HEK293T (cell line): ENCODE data around the gene USP3.

Experiments used
- CTBP1 ChIP-seq: fragments of 450-650 bp; IDR thresholded peaks from 2 replicates; pipeline ENCODE4 v1.6.1; 2016; ENCODE audit warnings: borderline replicate concordance
- ELF4 ChIP-seq: fragments of 450-650 bp; IDR thresholded peaks from 2 replicates; pipeline ENCODE4 v1.6.1; 2017; ENCODE audit warnings: antibody characterized with exemption
- FOXA1 ChIP-seq: fragments of 450-650 bp; IDR thresholded peaks from 2 replicates; pipeline ENCODE4 v1.6.1; 2016; ENCODE audit warnings: mild to moderate bottlenecking
- HDGF ChIP-seq: fragments of 450-650 bp; IDR thresholded peaks from 2 replicates; pipeline ENCODE4 v1.6.1; 2017; ENCODE audit warnings: antibody characterized with exemption, borderline replicate concordance

DNA sequence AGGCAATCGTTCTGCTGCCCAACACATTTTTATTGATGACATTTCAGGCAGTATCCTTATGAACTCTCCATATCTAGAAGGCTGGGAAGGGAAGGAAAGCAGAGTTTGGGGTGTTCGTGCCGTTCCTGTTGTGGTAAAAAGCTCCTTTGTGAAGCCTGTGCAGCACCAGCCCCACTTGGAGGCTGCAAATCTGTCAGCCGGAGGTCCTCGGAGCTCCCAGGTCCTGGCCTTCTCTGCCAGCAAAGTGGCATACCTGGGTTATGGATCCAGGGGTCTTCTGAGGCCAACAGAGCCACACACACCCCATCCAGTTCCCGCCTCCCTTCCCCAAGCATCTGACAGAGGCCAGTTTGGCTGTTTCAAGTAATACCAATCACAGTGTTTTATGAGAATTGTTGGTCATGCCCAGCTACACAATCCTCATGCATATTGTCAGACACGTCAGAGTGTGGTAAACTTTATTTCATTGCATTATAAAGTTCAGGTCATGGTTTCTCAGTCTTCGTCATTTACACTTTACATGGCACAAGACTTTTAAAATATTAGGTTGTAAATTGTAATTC, 15.9 kb upstream of the USP3 start:
- TF ChIP-seq CTBP1 (no peak), FOXA1 (no peak), ELF4 (no peak), HDGF (no peak)
